Measurements from ENCODE around the gene LNP1.

- TF ChIP-seq CTCF (conservative IDR thresholded peaks at IDR 0.05 in 1 of 2, IDR thresholded peaks at IDR 0.05 in 1 of 2; ENCODE audit: low read depth in 1 of 2, low read length in 2 of 2) (no peak), EZH2 (IDR thresholded peaks at IDR 0.05; ENCODE audit: low read length, missing control alignments) (no peak)
These were observed 70.1 kb downstream of the LNP1 start for GRCh38 chr3:100471444-100471843.

Data from fibroblast of lung (primary cell).